Spleen (tissue), 11 donors: Measurements from ENCODE around the gene BRINP3. TPM values are rescaled to one million over a fixed set of nuclear protein-coding genes. Genes with fewer than 3 reads are reported as not detected.

Source experiments
- DNase-seq: peaks from one replicate; pipeline ENCODE4 v3.0.0-alpha.2; 2020
- H3K27ac ChIP-seq, 8 donors: fragments of 200-600 bp; sonication (generic) in 7 of 8; 1 replicate in 4 of 8; 2 replicates in 4 of 8; pipeline versions ENCODE4 v1.5.0 to v1.8.0; 2016 to 2021; ENCODE audit warnings: inconsistent platforms in 4 of 8, mild to moderate bottlenecking in 4 of 8, moderate library complexity in 1 of 8
- H3K27me3 ChIP-seq, 7 donors: fragments of 200-600 bp; sonication (generic) in 6 of 7; replicated peaks in 1 of 7; 1 replicate in 4 of 7; 2 replicates in 3 of 7; pipeline versions ENCODE4 v1.5.0 to v1.8.0; 2016 to 2021; ENCODE audit warnings: inconsistent platforms in 3 of 7, mild to moderate bottlenecking in 1 of 7
- H3K36me3 ChIP-seq, 6 donors: fragments of 200-600 bp; sonication (generic) in 5 of 6; 1 replicate in 4 of 6; 2 replicates in 2 of 6; pipeline versions ENCODE4 v1.5.0 to v1.8.0; 2016 to 2021; ENCODE audit warnings: inconsistent platforms in 2 of 6
- H3K4me1 ChIP-seq, 6 donors: fragments of 200-600 bp; sonication (generic) in 5 of 6; 1 replicate in 3 of 6; 2 replicates in 3 of 6; pipeline versions ENCODE4 v1.5.0 to v1.8.0; 2016 to 2021; ENCODE audit warnings: inconsistent platforms in 3 of 6
- H3K4me3 ChIP-seq, 8 donors: fragments of 200-600 bp; sonication (generic) in 7 of 8; 1 replicate in 4 of 8; 2 replicates in 4 of 8; pipeline versions ENCODE4 v1.5.0 to v1.8.0; 2016 to 2021; ENCODE audit warnings: inconsistent platforms in 4 of 8, mild to moderate bottlenecking in 4 of 8, moderate library complexity in 2 of 8
- H3K9me3 ChIP-seq, 8 donors: fragments of 200-600 bp; sonication (generic) in 7 of 8; 1 replicate in 4 of 8; 2 replicates in 4 of 8; pipeline versions ENCODE4 v1.5.0 to v1.8.0; 2016 to 2021; ENCODE audit warnings: inconsistent platforms in 4 of 8
- POLR2A ChIP-seq, 3 donors: fragments of 450-650 bp; IDR thresholded peaks; one replicate each; pipeline ENCODE4 v1.5.1; 2017; ENCODE audit warnings: antibody characterized with exemption in 3 of 3, mild to moderate bottlenecking in 1 of 3
- POLR2AphosphoS5 ChIP-seq, 3 donors: sonication (generic); formaldehyde crosslinking; IDR thresholded peaks; one replicate each; pipeline ENCODE4 v1.5.1; 2017; ENCODE audit warnings: antibody characterized with exemption in 3 of 3
- WGBS, 5 donors: extraction: QIAGEN DNeasy Blood & Tissue Kit in 3 of 5; methylation state at CpG; one replicate each; pipeline versions ENCODE4 v1.1.5 to v1.1.7; 2013 to 2018; 5-methylcytosine and 5-hydroxymethylcytosine counted together
- intact Hi-C: fragments of 100-400 bp; cut with DNase I; formaldehyde crosslinking; loops from one replicate; pipeline ENCODE4 v1.15.0; 2023; ENCODE audit warnings: low total_unique reads
- polyA plus RNA-seq, 3 donors: library from polyadenylated mRNA; stranded (reverse); fragments of 200-250 nt; gene quantifications; one replicate each; pipeline ENCODE4 v1.2.1, GENCODE V29; 2013
- total RNA-seq, 7 donors: library from RNA; depleted of rRNA in 3 of 7; stranded (reverse); fragments of >200 nt in 3 of 7; fragmentation: NEBNext Ultra II Directional in 4 of 7; extraction: Animal tissue kit (Norgen Biotek cat#: 25700) in 4 of 7; gene quantifications; one replicate each; pipeline versions ENCODE4 v1.1.0 to v1.2.1, GENCODE V29; 2016 to 2021
- TF ChIP-seq, protein P1 (sequence below), 11 experiments: fragments of 200-600 bp in 7 of 11; fragments of 450-650 bp in 4 of 11; sonication (generic) in 4 of 11; IDR thresholded peaks in 8 of 11; conservative IDR thresholded peaks in 3 of 11; 1 replicate in 7 of 11; 2 replicates in 4 of 11; pipeline versions ENCODE4 v1.4.0 to v1.8.0; 2016 to 2021; ENCODE audit warnings: antibody characterized with exemption in 11 of 11, inconsistent platforms in 4 of 11, mild to moderate bottlenecking in 1 of 11
- donor health status: healthy with polysubstance abuse.
- donor health status: DM: no; HTN: no; CAD: no; lungs with moderate emphysema.
- donor health status: DM: no; HTN: no; CAD: no.
- donor health status: Bipolar disorder and iron deficiency.
- donor health status: healthy.
- donor health status: DM: no; HTN: no; CAD: no.
- donor health status: DM: yes; HTN: yes; CAD: no.

The BRINP3 gene
- total and polyA plus RNA-seq, 10 donors = not detected

DNA sequence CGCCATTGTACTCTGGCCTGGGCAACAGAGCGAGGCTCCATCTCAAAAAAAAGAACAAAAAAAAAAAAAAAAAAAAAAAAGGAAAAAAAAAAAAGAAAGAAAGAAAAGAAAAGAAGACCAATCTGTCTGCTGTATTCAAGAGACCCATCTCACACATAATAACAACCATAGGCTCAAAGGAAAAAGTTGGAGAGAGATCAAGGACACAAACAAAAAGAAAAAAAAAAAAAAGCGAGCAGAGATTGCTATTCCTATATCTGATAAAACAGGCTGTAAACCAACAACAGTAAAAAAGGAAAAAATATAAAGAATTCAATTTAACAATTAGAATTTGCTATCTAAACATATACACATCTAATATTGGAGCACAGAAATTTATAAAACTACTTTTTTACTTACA is 150.4 kb downstream of the BRINP3 start:
- Histone ChIP-seq H3K27ac (no peak overlapping the region), H3K4me3 (no peak overlapping the region), H3K9me3 (peaks cover 0 to 11% (median 0%) of the 10 kb centered on the region in 8 donors), H3K4me1 (no peaks in the 10 kb centered on the region), H3K36me3 (no peaks in the 10 kb centered on the region), H3K27me3 (no peaks in the 10 kb centered on the region)
- no peak for DNase-seq
- intact Hi-C loops = no loop called here
- TF ChIP-seq, protein P1, sequence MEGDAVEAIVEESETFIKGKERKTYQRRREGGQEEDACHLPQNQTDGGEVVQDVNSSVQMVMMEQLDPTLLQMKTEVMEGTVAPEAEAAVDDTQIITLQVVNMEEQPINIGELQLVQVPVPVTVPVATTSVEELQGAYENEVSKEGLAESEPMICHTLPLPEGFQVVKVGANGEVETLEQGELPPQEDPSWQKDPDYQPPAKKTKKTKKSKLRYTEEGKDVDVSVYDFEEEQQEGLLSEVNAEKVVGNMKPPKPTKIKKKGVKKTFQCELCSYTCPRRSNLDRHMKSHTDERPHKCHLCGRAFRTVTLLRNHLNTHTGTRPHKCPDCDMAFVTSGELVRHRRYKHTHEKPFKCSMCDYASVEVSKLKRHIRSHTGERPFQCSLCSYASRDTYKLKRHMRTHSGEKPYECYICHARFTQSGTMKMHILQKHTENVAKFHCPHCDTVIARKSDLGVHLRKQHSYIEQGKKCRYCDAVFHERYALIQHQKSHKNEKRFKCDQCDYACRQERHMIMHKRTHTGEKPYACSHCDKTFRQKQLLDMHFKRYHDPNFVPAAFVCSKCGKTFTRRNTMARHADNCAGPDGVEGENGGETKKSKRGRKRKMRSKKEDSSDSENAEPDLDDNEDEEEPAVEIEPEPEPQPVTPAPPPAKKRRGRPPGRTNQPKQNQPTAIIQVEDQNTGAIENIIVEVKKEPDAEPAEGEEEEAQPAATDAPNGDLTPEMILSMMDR (IDR thresholded peaks at IDR 0.05 in 8 of 11, conservative IDR thresholded peaks at IDR 0.05 in 3 of 11) = no peak
- TF ChIP-seq POLR2A (IDR thresholded peaks at IDR 0.05) (no peak), POLR2AphosphoS5 (IDR thresholded peaks at IDR 0.05) (no peak)
- WGBS, 5 donors = 79 to 94% (median 89%) methylated on average over 3 of the region's 3 CpGs

DNA sequence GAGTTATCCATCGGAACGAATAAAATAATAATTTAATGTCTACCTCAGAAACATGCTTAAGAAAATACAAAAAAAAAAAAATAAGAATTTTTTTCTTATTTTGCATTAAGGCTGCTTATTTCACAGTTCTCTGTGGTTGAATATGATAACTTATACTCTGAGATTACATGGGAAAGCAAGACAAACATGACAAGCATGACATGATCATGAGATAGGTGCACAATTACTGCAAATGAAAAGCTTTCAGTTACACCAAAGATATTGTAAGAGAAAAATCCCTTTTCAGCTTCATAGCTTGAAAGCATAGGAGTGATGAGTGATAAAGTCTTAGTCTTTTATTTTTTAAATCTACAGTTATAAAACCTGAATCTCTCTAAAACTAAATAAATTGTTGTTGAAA is 154.1 kb downstream of the BRINP3 start:
- no peak overlapping the region for H3K27ac ChIP-seq
- intact Hi-C loops = no loop called here
- no peak for DNase-seq
- H3K36me3 ChIP-seq = no peaks in the 10 kb centered on the region
- peaks cover 0 to 3% (median 0%) of the 10 kb centered on the region in 8 donors for H3K9me3 ChIP-seq
- H3K4me1 ChIP-seq = no peaks in the 10 kb centered on the region
- no peaks in the 10 kb centered on the region for H3K27me3 ChIP-seq
- no peak for TF ChIP-seq POLR2AphosphoS5 (IDR thresholded peaks at IDR 0.05)
- TF ChIP-seq, protein P1 (IDR thresholded peaks at IDR 0.05 in 8 of 11, conservative IDR thresholded peaks at IDR 0.05 in 3 of 11) = no peak
- no peak for TF ChIP-seq POLR2A (IDR thresholded peaks at IDR 0.05)
- H3K4me3 ChIP-seq = no peak overlapping the region
- WGBS, 5 donors = 73 to 88% (median 87%) methylated on average over 2 of the region's 2 CpGs

DNA sequence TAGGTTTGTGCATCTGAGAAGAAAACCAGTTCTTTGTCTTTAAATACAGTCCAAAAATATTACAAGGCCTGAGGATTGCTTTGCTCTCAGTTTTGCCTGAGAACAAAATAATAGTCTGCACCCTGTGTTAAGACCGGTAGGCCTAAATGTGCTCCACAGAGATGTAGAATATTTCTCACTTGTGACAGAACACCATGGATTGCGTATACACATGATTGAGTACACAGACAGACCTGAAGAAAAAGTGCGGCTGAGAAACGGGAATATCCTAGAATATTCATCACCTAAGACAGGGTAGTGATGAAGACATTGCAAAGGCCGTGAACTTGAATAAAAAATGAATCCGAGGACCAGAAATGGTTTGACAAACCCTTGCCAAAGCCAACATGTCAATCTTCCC is 155.4 kb downstream of the BRINP3 start:
- Histone ChIP-seq H3K4me1 (no peaks in the 10 kb centered on the region), H3K36me3 (no peaks in the 10 kb centered on the region), H3K9me3 (peaks cover 0 to 3% (median 0%) of the 10 kb centered on the region in 8 donors), H3K27me3 (no peaks in the 10 kb centered on the region), H3K4me3 (no peak overlapping the region), H3K27ac (no peak overlapping the region)
- WGBS, 5 donors = 81 to 89% (median 84%) methylated on average over 6 of the region's 6 CpGs
- DNase-seq = no peak
- TF ChIP-seq, protein P1 (IDR thresholded peaks at IDR 0.05 in 8 of 11, conservative IDR thresholded peaks at IDR 0.05 in 3 of 11) = no peak
- TF ChIP-seq POLR2AphosphoS5 (IDR thresholded peaks at IDR 0.05) (no peak), POLR2A (IDR thresholded peaks at IDR 0.05) (no peak)
- intact Hi-C loops = no loop called here

DNA sequence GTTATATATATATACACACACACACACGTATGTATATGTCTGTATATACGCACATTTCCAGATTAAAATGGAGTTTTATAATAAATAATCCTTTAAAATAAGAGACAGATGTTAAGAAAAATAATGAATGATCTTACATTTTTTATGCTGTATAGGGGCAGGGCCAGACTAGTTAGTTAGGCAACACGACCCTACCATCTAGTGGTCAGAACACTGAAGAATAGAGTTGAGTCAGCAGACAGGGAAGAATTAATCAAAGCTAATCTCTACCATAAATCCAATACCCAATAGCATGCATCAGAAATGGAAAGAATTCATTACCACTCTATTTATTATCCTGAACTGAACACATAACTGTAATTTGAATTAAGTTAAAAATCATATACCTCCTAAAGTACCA is 156.7 kb downstream of the BRINP3 start:
- 73 to 87% (median 83%) methylated on average over 3 of the region's 3 CpGs for WGBS, 5 donors
- peaks cover 0 to 3% (median 0%) of the 10 kb centered on the region in 8 donors for H3K9me3 ChIP-seq
- no peak overlapping the region for H3K4me3 ChIP-seq
- no peaks in the 10 kb centered on the region for H3K27me3 ChIP-seq
- H3K27ac ChIP-seq = no peak overlapping the region
- no peaks in the 10 kb centered on the region for H3K4me1 ChIP-seq
- no peak for DNase-seq
- intact Hi-C loops = no loop called here
- H3K36me3 ChIP-seq = no peaks in the 10 kb centered on the region
- no peak for TF ChIP-seq POLR2AphosphoS5 (IDR thresholded peaks at IDR 0.05)
- TF ChIP-seq POLR2A (IDR thresholded peaks at IDR 0.05) = no peak
- TF ChIP-seq, protein P1 (IDR thresholded peaks at IDR 0.05 in 8 of 11, conservative IDR thresholded peaks at IDR 0.05 in 3 of 11) = no peak
